ENCODE data around the gene WWOX.

DNA sequence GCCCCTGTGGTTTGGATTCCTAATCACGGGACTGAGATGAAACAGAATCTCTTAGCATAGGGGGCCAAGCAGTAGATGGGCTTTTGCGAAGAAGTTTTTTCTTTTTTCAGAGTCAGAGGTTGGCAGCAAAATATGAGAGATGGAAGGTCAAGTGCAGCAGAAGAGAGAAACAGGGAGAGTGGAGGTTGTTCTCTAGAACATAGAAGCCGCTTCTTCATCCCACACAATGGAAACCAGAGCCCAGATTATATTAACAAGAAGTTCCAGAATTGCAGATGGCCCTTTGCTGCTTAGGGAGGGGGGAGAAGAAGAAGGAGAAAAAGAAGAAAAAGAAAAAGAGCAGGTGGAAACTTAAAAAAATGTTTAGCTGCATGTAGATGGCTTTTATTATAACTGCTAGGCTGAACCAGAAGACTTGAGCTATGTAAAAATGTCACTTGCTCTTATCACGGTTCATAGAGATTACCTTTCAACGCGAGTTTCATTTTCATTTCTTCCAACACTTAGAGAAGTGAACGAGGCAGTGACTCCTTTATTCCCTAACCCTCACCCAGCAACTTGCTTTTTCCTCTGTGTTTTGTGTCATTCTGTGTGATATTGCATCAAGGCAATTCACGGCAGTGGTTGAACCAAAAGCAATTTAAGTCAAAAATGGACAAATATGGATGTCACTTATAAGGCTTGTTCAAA is 737.5 kb downstream of the WWOX start:
- TF ChIP-seq POLR2AphosphoS5 (IDR thresholded peaks at IDR 0.05; ENCODE audit: low read depth, low read length), result no peak
- TF ChIP-seq POU2F2 (IDR thresholded peaks at IDR 0.05; ENCODE audit: low read depth, low read length), result no peak
- TF ChIP-seq POLR2A (IDR thresholded peaks at IDR 0.05; ENCODE audit: low read depth, low read length), result no peak
- TF ChIP-seq TAF1 (IDR thresholded peaks at IDR 0.05; ENCODE audit: low read depth, low read length), result no peak

Measured in GM12891 (cell line).